H9 (cell line): ENCODE data around the gene KLHL34. TPM values are rescaled to one million over a fixed set of nuclear protein-coding genes. Genes with fewer than 3 reads are reported as not detected.

Experiments used
- DNase-seq: peaks from one replicate; pipeline ENCODE4 v3.0.0-alpha.2; 2017
- H2AFZ ChIP-seq: one replicate; pipeline ENCODE4 v1.6.1; 2013; ENCODE audit warnings: mild to moderate bottlenecking, low read length, control low read depth, moderate library complexity
- H2AK5ac ChIP-seq: 2 replicates; pipeline ENCODE4 v1.6.1; 2013; ENCODE audit warnings: low read length, control low read depth, mixed read lengths; ENCODE audit not compliant: insufficient read length
- H2BK120ac ChIP-seq: one replicate; pipeline ENCODE4 v1.6.1; 2013; ENCODE audit warnings: low read depth, mild to moderate bottlenecking, low read length, control low read depth, inconsistent platforms; ENCODE audit not compliant: poor library complexity, severe bottlenecking
- H2BK12ac ChIP-seq: 2 replicates; pipeline ENCODE4 v1.6.1; 2013; ENCODE audit warnings: low read length, control low read depth, mixed read lengths, low read depth; ENCODE audit not compliant: insufficient read length
- H2BK15ac ChIP-seq: 2 replicates; pipeline ENCODE4 v1.6.1; 2013; ENCODE audit warnings: low read depth, low read length, control low read depth
- H2BK20ac ChIP-seq: one replicate; pipeline ENCODE4 v1.6.1; 2013; ENCODE audit warnings: low read depth, mild to moderate bottlenecking, low read length, control low read depth, inconsistent platforms; ENCODE audit not compliant: poor library complexity, severe bottlenecking
- H2BK5ac ChIP-seq: 2 replicates; pipeline ENCODE4 v1.6.1; 2013; ENCODE audit warnings: low read length, control low read depth, mixed read lengths; ENCODE audit not compliant: insufficient read length
- H3K14ac ChIP-seq: 2 replicates; pipeline ENCODE4 v1.6.1; 2013; ENCODE audit warnings: low read length, control low read depth; ENCODE audit not compliant: insufficient read depth
- H3K18ac ChIP-seq: 2 replicates; pipeline ENCODE4 v1.6.1; 2013; ENCODE audit warnings: low read depth, mild to moderate bottlenecking, mixed read lengths, low read length, control low read depth; ENCODE audit not compliant: insufficient read length
- H3K23ac ChIP-seq: 2 replicates; pipeline ENCODE4 v1.6.1; 2013; ENCODE audit warnings: low read length, control low read depth, mixed read lengths, low read depth; ENCODE audit not compliant: insufficient read length
- H3K23me2 ChIP-seq: 2 replicates; pipeline ENCODE4 v1.6.1; 2013; ENCODE audit warnings: low read depth, mild to moderate bottlenecking, mixed read lengths, low read length, control low read depth; ENCODE audit not compliant: insufficient read length, poor library complexity, severe bottlenecking
- H3K27ac ChIP-seq: 2 replicates; pipeline ENCODE4 v1.5.1; 2013; ENCODE audit warnings: low read length, control low read depth, mixed read lengths, low read depth; ENCODE audit not compliant: insufficient read length
- H3K27me3 ChIP-seq: 2 replicates; pipeline ENCODE4 v1.6.1; 2013; ENCODE audit warnings: low read length, control low read depth, inconsistent platforms; ENCODE audit not compliant: insufficient read depth
- H3K4ac ChIP-seq: 2 replicates; pipeline ENCODE4 v1.6.1; 2013; ENCODE audit warnings: low read depth, mild to moderate bottlenecking, control low read depth, inconsistent platforms, low read length, moderate library complexity
- H3K4me1 ChIP-seq: 2 replicates; pipeline ENCODE4 v1.6.1; 2013; ENCODE audit warnings: low read length, control low read depth, inconsistent platforms; ENCODE audit not compliant: insufficient read depth
- H3K4me2 ChIP-seq: 2 replicates; pipeline ENCODE4 v1.6.1; 2013; ENCODE audit warnings: low read length, control low read depth, mixed read lengths; ENCODE audit not compliant: insufficient read length, insufficient read depth
- H3K56ac ChIP-seq: 2 replicates; pipeline ENCODE4 v1.6.1; 2013; ENCODE audit warnings: low read depth, mild to moderate bottlenecking, mixed read lengths, low read length, control low read depth; ENCODE audit not compliant: insufficient read length
- H3K79me1 ChIP-seq: 2 replicates; pipeline ENCODE4 v1.6.1; 2013; ENCODE audit warnings: low read depth, mild to moderate bottlenecking, moderate library complexity, low read length, control low read depth, inconsistent platforms; ENCODE audit not compliant: insufficient read depth, poor library complexity, severe bottlenecking
- H3K79me2 ChIP-seq: 2 replicates; pipeline ENCODE4 v1.6.1; 2013; ENCODE audit warnings: low read length, control low read depth, inconsistent platforms; ENCODE audit not compliant: insufficient read depth
- H3K9ac ChIP-seq: 2 replicates; pipeline ENCODE4 v1.6.1; 2013; ENCODE audit warnings: low read length, control low read depth, mixed read lengths; ENCODE audit not compliant: insufficient read length; ENCODE audit errors: extremely low read depth
- H3K9me3 ChIP-seq: one replicate; pipeline ENCODE4 v1.6.1; 2013; ENCODE audit warnings: low read depth, low read length, inconsistent platforms; ENCODE audit not compliant: control insufficient read depth
- H3T11ph ChIP-seq: one replicate; pipeline ENCODE4 v1.6.1; 2013; ENCODE audit warnings: mild to moderate bottlenecking, low read length, control low read depth, inconsistent platforms
- H4K20me1 ChIP-seq: one replicate; pipeline ENCODE4 v1.6.1; 2013; ENCODE audit not compliant: control insufficient read depth, insufficient read length, insufficient read depth
- H4K5ac ChIP-seq: 2 replicates; pipeline ENCODE4 v1.6.1; 2013; ENCODE audit warnings: low read depth, mild to moderate bottlenecking, mixed read lengths, low read length, control low read depth; ENCODE audit not compliant: insufficient read length
- H4K8ac ChIP-seq: replicated peaks from 2 replicates; pipeline ENCODE4 v1.6.1; 2013; ENCODE audit warnings: low read length, control low read depth, mixed read lengths, low read depth; ENCODE audit not compliant: insufficient read length
- H4K91ac ChIP-seq: 2 replicates; pipeline ENCODE4 v1.6.1; 2013; ENCODE audit warnings: low read depth, mild to moderate bottlenecking, moderate library complexity, mixed read lengths, low read length, control low read depth; ENCODE audit not compliant: insufficient read length
- H3K27ac Mint-ChIP-seq, 3 experiments: 2 replicates in 2 of 3; 3 replicates in 1 of 3; pipeline ENCODE4 v1.8.0; 2020 to 2021; ENCODE audit warnings: mixed read lengths in 3 of 3, mild to moderate bottlenecking in 1 of 3, moderate library complexity in 1 of 3
- H3K27me3 Mint-ChIP-seq: 2 replicates; pipeline ENCODE4 v1.8.0; 2021; ENCODE audit warnings: low read depth, mild to moderate bottlenecking, moderate library complexity, mixed read lengths
- H3K36me3 Mint-ChIP-seq, 3 experiments: 2 replicates in 2 of 3; 3 replicates in 1 of 3; pipeline ENCODE4 v1.8.0; 2020 to 2021; ENCODE audit warnings: low read depth in 3 of 3, mixed read lengths in 3 of 3; ENCODE audit not compliant: insufficient read depth in 1 of 3
- H3K4me1 Mint-ChIP-seq, 2 experiments: 2 replicates each; pipeline ENCODE4 v1.8.0; 2020; ENCODE audit warnings: mixed read lengths in 2 of 2
- H3K4me3 Mint-ChIP-seq, 2 experiments: 2 replicates in 1 of 2; 3 replicates in 1 of 2; pipeline ENCODE4 v1.8.0; 2020 to 2021; ENCODE audit warnings: mild to moderate bottlenecking in 2 of 2, mixed read lengths in 2 of 2, moderate library complexity in 1 of 2
- H3K9me3 Mint-ChIP-seq, 2 experiments: 2 replicates in 1 of 2; 3 replicates in 1 of 2; pipeline ENCODE4 v1.8.0; 2020; ENCODE audit warnings: mild to moderate bottlenecking in 2 of 2, mixed read lengths in 2 of 2, moderate library complexity in 1 of 2
- WGBS: extraction: QIAGEN DNeasy Blood & Tissue Kit; methylation state at CpG from one replicate; pipeline ENCODE4 v1.1.7; 2013; ENCODE audit warnings: missing lambda C conversion rate, low lambda C conversion rate, mixed read lengths; ENCODE audit not compliant: insufficient read length; ENCODE audit errors: extremely low coverage; 5-methylcytosine and 5-hydroxymethylcytosine counted together
- total RNA-seq: library from RNA; stranded (reverse); gene quantifications from 2 replicates; pipeline ENCODE4 v1.2.1, GENCODE V29; 2021
- TF ChIP-seq, protein P1 (sequence below): fragments of 200-600 bp; sonication (generic); conservative IDR thresholded peaks from 3 replicates; pipeline ENCODE4 v1.8.0; 2021; ENCODE audit warnings: antibody characterized with exemption, mild to moderate bottlenecking

Gene KLHL34
- total RNA-seq, 1 experiment from 2014 or later: not detected

DNA sequence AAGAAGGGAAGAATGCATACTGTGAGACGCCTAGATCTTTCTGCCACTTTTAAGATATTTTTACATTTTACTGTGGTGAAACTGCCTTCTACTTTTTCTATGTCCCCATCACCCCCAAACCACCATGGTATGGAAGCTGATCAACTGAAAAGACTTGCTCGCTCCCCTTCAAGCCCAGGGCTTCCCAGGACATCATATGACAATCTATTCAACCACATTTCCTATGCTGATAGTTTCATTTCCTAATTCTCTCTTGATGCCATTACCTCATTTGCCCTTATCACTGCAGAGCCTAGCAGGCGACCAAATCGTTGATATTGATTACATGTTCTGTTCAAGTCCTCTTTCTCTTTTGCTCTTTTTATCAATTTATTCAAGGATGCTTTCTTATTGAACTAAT is 40.1 kb upstream of the KLHL34 start:
- Mint-ChIP-seq H3K9me3 (peaks cover 0 to 27% of the 10 kb centered on the region in 2 experiments; a peak in 3 of 5 replicates), H3K4me1 (peaks cover under 1% of the 10 kb centered on the region in 2 experiments; a peak in 1 of 4 replicates), H3K27ac (no peak overlapping the region), H3K27me3 (no peaks in the 10 kb centered on the region), H3K4me3 (no peak overlapping the region), H3K36me3 (no peaks in the 10 kb centered on the region; a peak in 1 of 7 replicates)
- Histone ChIP-seq H3K4me1 (no peaks in the 10 kb centered on the region), H3K4me2 (no peak overlapping the region), H2BK12ac (no peak overlapping the region), H4K91ac (no peak overlapping the region), H3T11ph (no peak overlapping the region), H2BK15ac (no peak overlapping the region), H2AK5ac (no peak overlapping the region), H3K27me3 (no peaks in the 10 kb centered on the region), H3K23ac (no peak overlapping the region), H3K4ac (no peak overlapping the region), H3K9me3 (no peaks in the 10 kb centered on the region), H2BK20ac (no peak overlapping the region), H2BK5ac (no peak overlapping the region), H2BK120ac (no peak overlapping the region), H2AFZ (no peak overlapping the region), H3K56ac (no peak overlapping the region), H3K27ac (no peak overlapping the region), H3K23me2 (no peaks in the 10 kb centered on the region), H3K18ac (no peak overlapping the region), H3K9ac (no peak overlapping the region), H3K14ac (no peak overlapping the region), H3K79me2 (no peaks in the 10 kb centered on the region), H3K79me1 (no peaks in the 10 kb centered on the region), H4K8ac (no peak overlapping the region), H4K20me1 (no peaks in the 10 kb centered on the region), H4K5ac (no peak overlapping the region)
- no CpG with 5 or more reads among the region's 4 CpGs for WGBS
- DNase-seq: no peak
- TF ChIP-seq, protein P1, sequence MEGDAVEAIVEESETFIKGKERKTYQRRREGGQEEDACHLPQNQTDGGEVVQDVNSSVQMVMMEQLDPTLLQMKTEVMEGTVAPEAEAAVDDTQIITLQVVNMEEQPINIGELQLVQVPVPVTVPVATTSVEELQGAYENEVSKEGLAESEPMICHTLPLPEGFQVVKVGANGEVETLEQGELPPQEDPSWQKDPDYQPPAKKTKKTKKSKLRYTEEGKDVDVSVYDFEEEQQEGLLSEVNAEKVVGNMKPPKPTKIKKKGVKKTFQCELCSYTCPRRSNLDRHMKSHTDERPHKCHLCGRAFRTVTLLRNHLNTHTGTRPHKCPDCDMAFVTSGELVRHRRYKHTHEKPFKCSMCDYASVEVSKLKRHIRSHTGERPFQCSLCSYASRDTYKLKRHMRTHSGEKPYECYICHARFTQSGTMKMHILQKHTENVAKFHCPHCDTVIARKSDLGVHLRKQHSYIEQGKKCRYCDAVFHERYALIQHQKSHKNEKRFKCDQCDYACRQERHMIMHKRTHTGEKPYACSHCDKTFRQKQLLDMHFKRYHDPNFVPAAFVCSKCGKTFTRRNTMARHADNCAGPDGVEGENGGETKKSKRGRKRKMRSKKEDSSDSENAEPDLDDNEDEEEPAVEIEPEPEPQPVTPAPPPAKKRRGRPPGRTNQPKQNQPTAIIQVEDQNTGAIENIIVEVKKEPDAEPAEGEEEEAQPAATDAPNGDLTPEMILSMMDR: no peak
